ENCODE measurements around the gene CHST8. TPM values are rescaled to one million over a fixed set of nuclear protein-coding genes. Genes with fewer than 3 reads are reported as not detected.

The CHST8 gene
- total RNA-seq, 1 donor from 2014 or later = 14.0 TPM

GRCh38 chr19:33618884-33619283 lies 2.9 kb upstream of the CHST8 start:
- no peak for DNase-seq

- DNase-seq = no peak
These were observed 1.1 kb upstream of the CHST8 start for GRCh38 chr19:33620611-33621010.

GRCh38 chr19:33621065-33621785 lies 528 bp upstream of the CHST8 start:
- DNase-seq = no peak

DNA sequence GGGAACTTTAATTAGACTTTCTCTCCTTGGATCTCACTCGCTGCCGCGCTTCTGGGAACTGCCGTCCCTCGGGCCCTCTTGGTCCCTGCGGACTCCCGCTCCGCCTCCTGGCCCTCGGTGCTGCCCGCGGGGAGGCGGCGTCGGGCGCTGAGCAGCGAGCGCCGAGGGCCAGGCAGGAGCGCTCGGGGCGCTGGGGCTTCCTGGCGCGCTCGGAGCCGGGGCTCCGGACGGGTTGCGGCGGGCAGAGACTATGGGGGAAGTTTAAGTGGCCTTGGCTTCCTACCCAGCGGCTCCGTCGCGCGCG lies 704 bp downstream of the CHST8 start:
- no peak for DNase-seq

DNA sequence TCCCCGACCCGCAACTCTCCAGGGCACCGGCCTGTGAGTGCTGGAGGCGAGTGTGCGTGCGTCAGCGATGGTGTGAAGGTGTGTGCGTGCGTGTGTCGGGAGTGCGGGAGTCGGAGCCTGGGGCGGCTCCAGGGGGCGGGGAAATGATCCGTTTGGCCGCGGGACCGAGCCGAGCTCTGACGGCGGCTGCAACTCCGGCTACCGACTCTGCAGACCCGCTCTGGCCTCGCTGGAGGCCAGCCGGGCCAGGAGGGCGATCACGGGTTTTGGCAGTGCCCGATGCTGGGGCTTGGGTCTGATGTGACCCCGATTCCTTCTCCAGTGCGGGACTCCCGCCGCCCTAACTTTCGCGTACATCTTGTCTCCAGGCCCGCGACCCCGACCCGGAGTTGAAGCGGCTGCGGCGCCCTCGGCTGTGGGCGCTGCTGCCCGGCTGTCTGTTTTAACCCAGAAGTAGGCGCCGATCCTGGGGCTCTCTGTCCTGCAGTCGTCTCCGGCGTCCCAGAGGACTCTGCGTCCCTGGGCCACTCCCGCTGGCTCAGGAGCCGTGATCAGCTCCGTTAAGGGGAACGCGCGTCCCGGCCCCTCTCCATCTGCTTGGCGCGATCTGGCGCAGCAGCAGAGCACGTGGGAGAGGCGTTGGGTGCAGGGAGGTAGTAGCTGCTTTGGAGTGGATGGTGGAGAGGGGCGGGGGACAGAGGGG lies 1.2 kb downstream of the CHST8 start:
- DNase-seq = no peak

DNA sequence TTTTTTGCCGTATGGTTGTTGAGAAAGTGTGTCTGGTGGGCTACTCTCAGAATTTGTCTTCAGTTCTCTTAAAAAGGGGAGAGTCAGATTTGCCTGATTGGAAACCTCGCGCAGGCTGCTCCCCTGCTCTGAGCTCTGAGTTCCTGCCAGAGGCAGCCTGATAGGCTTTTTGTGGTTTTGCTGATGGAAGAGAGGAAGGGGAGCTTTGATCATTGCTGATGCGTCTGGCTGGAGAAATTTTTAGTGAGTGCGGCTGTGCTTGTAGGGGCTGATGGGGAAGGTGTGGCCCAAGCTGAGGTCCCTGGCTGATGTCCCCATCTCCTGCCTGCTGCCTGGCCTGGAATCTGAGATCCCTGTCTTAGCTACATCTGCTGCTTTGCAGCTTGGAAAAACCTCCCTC lies 2.8 kb downstream of the CHST8 start:
- DNase-seq = no peak

DNA sequence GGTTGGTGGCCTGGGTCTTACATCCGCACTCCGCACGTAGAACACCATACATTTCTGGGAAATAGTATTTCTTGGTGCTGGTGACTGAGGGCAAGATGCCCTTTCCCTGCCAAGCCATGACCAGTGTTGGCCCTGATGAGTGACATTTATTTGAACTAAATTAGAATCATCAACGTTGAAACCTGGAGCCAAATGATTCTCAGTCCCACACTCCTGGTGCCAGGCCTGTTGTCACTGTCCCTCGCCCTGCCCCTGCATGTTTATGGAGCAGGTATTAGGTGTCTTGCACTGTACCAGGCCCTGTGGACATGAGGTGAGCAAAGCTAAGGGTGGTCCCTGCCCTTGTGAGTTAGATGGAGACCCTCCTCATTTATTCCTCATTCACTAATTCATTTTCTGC lies 5.8 kb downstream of the CHST8 start:
- no peak for DNase-seq

DNA sequence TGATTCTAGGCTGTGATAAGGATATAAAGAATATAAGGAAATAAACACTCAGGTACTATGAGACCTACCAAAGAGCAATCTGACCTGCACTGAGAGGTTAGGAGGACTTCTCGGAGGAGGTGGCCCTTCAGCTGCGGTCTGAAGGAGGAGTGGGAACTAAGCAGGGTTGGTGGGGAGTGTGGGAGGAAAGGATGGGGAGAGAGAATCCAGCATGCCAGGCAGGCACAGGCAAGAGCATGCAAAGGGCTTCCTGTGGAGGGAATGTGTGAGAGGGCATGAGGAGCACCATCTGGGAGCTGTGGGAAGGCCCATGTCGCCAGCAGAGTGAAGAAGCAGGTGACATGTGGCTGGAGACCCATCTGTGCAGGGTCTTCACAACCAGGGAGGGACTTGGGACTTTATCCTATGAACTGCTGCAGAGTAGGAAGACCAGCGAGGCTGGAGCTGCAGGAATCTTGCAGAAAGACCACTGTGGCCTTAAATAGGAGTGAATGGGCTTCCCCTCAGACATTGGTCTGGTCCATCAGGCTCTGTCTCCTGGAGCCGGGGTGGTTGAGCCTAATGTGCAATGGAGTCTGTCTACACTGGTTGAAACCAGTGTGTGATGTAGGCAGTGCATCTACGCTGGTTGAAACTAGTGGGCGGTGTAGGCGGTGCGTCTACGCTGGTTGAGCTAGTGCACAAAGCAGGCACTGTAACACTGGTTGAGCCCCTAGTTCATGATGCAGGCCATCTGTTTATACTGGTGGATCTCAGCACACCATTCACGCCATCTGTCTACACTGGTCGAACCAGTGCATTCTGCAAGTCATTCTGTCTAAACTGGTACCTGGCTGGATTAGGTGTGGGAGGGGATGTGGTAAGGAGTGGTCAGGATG lies 6.4 kb downstream of the CHST8 start:
- no peak for DNase-seq

DNA sequence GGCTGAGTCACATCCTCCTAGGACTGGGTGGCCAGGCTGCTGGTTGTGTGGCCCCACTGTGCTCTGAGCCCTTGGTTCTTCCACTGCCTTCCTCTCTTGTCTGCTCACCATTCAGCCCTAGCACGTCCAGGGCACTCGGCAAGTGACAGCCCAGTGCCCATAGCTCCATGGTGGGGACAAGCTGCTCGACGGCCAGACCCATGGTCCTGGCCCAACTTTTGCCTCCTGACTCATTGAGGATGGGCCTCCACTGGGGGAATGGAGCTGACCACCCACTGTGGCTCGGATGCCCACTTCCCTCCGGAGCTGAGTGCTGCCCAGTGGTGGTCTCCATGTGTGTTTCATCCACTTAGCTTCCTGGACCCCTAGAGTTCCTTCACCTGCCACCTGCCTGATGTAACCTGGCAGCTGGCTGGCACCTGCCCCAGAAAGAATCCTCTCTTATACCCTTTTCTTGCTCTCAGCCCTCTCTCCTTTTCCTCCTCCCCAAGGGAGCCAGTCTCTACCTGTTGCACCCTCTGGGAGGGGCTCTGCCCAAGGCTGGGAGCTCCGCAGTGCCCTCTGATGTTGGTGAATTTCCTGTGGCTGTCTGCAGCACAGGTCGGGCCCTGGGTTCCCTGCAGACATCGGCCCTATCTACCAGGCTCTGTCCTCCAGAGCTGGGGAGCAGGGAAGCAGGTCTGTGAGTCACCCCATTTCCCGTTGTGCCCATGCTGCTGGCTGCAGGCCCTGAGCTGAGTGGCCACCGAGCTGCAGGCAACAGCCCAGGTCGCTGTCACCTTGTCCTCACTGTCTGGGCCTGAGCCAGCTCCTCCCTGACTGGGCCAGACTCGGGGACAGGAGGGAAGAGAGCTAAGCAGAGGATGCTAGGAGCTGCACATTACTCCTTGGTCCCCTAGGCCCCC lies 7.4 kb downstream of the CHST8 start:
- no peak for DNase-seq

DNA sequence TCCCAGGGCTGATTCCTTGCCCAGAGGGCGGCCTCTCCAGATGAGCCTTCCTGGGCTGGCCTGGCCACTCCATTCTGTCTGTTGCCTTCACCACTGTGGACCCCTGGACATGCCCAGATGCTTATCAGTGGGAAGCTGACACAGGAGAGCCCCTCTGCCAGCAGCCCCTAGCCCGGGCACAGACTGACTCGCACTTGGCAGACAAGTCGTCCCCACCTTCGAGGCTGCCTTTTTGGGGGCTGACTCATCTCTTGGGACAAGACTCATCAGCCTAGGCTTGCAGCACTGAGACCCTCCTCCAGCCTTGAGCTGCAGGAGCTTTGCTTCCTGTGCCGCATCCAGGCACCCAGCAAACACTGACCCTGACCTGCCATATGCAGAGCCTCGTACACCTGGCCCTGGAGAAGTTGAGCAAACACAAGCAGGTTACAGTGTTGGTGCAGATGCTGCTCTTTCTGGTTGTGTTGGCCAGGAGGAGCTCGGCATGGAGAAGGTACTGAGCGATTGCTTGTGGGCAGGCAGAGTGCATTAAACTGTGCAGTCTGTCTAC lies 8.1 kb downstream of the CHST8 start:
- DNase-seq = no peak

- no peak for DNase-seq
These were observed 9.3 kb downstream of the CHST8 start for GRCh38 chr19:33630880-33631608.

- DNase-seq = no peak
These were observed 9.8 kb downstream of the CHST8 start for GRCh38 chr19:33631609-33631973.

DNA sequence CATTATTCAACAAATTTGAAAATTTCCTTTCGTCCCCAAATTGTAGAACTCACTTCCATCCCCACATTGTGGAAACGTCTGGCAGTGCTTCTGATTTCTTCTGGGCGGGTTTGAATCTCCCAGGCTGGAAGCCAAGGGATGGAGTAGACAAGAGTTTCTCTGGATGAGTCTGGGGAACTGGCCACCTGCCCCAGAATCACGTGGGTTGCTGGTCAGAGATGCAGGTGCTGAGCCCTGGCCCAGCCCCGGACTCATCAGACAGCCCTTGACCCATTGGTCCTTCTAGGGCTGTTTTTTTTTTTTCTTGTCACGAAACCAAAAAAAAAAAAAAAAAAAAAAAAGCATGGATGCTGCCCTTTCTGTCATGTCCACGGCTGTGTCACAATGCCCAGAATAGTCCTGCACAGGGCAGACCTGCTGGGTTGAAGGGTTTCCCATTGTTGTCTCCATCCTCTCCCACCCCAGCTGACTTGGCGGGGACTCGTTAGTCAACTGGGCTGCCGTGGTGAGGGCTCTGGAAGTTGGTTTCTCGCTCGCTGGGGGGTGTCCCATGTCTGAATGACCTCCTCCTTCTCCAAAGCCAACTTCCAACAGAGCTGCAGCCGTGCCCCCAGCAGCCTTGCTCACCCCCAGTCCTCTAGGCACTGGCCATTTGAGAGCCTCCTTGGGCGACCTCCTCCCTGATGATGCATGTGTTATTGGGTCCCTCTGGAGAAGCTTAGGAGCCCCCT lies 12.8 kb downstream of the CHST8 start:
- no peak for DNase-seq

- DNase-seq = no peak
These were observed 16.6 kb downstream of the CHST8 start for GRCh38 chr19:33638167-33639034.

- no peak for DNase-seq
These were observed 17.4 kb downstream of the CHST8 start for GRCh38 chr19:33639035-33639681.

DNA sequence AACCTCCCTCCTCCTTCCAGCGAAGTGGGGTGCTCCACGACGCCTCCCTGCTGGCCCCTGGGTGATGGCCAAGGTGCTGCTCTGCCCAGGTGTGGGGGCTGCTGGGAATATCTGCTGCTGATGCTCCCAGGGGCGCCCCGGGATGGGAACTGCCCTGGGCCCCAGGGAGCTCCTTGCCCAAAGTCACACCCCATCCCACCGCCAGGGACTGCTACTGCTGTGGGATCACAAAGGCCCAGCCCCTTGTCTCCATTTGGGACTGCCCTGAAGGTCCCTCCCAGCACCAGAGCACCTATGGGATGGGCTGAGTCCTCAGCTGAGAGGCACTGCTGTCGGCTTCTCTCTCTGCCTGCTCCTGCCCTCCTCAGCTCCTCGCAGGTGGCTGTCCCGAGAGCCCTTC lies 19.0 kb downstream of the CHST8 start:
- DNase-seq = no peak

- no peak for DNase-seq
These were observed 19.5 kb downstream of the CHST8 start for GRCh38 chr19:33641261-33641660.

DNA sequence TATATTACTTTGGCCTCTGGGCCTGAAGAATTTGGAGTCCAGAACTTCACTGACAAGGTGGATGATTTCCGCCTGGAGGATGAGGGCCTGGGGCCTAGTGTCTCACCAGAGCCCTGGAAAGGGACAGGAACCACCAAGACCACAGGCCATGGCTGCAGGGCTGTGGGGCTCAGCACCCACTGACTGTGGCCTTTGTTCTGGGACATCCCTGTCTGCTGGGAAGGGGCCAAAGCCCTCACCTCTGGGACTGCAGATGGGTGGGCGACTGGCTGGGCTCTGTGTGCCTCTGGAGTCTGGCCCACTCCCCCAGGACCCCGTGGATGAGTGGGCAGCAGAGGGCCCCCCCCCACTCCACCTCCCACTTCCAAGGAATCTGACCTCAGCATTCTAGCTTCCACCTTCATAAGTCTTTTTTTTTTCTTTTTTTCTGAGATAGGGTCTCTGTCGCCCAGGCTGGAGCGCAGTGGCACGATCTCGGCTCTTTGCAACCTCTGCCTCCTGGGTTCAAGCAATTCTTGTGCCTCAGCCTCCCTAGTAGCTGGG lies 20.3 kb downstream of the CHST8 start:
- no peak for DNase-seq
